Nephron (organoid): Measurements from ENCODE around the gene RXRA.

Experiments used
- H3K27ac Mint-ChIP-seq, 3 experiments: 2 replicates each; pipeline ENCODE4 v1.8.0; 2020; ENCODE audit warnings: mixed read lengths in 3 of 3, mild to moderate bottlenecking in 2 of 3, moderate library complexity in 1 of 3
- H3K27me3 Mint-ChIP-seq: 2 replicates; pipeline ENCODE4 v1.8.0; 2021; ENCODE audit warnings: low read depth, mild to moderate bottlenecking, moderate library complexity, mixed read lengths
- H3K36me3 Mint-ChIP-seq: 2 replicates; pipeline ENCODE4 v1.8.0; 2020; ENCODE audit warnings: low read depth, mixed read lengths
- H3K4me1 Mint-ChIP-seq: 2 replicates; pipeline ENCODE4 v1.8.0; 2020; ENCODE audit warnings: mixed read lengths
- H3K4me3 Mint-ChIP-seq, 3 experiments: 2 replicates each; pipeline ENCODE4 v1.8.0; 2020; ENCODE audit warnings: mild to moderate bottlenecking in 3 of 3, mixed read lengths in 3 of 3, moderate library complexity in 2 of 3
- H3K9me3 Mint-ChIP-seq: 2 replicates; pipeline ENCODE4 v1.8.0; 2020; ENCODE audit warnings: mixed read lengths
- CTCF ChIP-seq, 3 experiments: fragments of 200-600 bp; sonication (generic); IDR thresholded peaks; one replicate each; pipeline ENCODE4 v1.5.0; 2021; ENCODE audit warnings: antibody characterized with exemption in 3 of 3; ENCODE audit not compliant: unreplicated experiment in 3 of 3

RXRA gene

DNA sequence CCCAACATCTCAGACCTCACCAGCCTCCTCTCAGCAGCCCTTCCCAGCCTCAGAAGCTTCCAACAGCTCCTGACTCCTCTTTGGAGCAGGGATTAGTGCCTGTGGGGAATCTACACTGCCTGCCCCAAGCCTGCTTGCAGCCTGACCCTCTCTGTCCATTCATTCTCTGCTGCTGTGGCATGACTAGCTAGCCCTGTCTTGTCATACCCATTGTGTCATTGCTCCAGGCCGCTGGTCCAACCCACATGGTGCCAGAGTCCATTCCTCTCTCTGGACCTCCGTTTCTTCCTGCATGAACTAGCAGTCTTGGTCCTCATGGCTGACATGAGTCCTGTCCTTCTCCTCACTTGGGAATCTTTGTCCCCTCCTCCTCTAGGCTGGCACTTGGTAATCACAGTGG, 12.8 kb upstream of the RXRA start:
- Mint-ChIP-seq H3K9me3 (peaks cover 18% of the 10 kb centered on the region), H3K36me3 (peaks cover 10% of the 10 kb centered on the region), H3K4me1 (peaks cover 25% of the 10 kb centered on the region), H3K27me3 (peaks cover 6% of the 10 kb centered on the region), H3K27ac (no peak overlapping the region), H3K4me3 (no peak overlapping the region)
- TF ChIP-seq CTCF (IDR thresholded peaks at IDR 0.05; ENCODE audit: unreplicated experiment in 3 of 3): no peak

DNA sequence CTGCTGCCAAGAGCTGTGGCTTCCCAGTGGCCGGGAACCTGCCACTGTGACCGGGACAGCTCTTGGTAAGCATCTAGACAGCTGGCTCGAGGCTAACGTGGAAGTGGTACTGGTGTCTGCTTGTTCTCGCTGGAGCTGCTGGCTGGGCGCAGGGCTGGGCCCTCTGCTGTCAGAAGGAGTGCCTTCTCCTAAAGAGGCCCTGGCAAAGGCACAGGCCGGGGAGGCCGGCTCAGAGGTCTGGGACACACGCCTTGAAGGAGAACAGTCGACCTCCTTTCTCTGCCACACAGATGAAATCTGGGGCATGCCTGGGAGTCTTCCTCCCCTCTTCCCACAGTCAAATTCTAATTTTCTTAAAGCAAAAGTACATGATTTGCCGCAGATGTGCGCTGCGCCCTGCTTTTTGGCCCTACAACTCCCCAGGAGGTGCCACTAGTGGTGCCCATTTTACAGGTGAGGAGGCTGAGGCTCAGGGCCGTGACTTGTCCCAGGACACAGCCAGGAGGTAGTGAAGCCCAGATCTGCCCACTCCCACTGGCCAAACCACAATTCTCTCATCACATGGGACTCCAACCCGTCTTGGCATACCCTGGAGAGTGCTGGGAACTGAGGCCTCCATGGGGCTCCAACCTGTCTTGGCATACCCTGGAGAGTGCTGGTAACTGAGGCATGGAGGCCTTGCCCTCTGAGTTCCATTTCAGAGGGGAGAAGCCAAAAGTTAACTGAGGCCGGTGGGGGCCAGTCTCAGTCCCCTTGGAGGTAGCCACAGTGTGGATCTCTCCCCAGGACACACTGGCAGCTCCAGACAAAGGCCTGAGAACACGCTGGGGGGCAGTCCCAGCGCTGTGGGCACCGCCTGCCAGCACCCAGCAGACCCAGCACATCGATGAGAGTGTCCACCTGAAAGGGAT, 12.0 kb upstream of the RXRA start:
- Mint-ChIP-seq H3K27ac (no peak overlapping the region), H3K9me3 (peaks cover 18% of the 10 kb centered on the region), H3K4me3 (no peak overlapping the region), H3K36me3 (peaks cover 10% of the 10 kb centered on the region), H3K27me3 (peaks cover 9% of the 10 kb centered on the region), H3K4me1 (peaks cover 30% of the 10 kb centered on the region)
- TF ChIP-seq CTCF (IDR thresholded peaks at IDR 0.05; ENCODE audit: unreplicated experiment in 3 of 3): no peak

- Mint-ChIP-seq H3K36me3 (peaks cover 10% of the 10 kb centered on the region), H3K27me3 (peaks cover 9% of the 10 kb centered on the region), H3K9me3 (peaks cover 16% of the 10 kb centered on the region), H3K4me1 (peaks cover 33% of the 10 kb centered on the region), H3K27ac (no peak overlapping the region), H3K4me3 (no peak overlapping the region)
- no peak for TF ChIP-seq CTCF (IDR thresholded peaks at IDR 0.05; ENCODE audit: unreplicated experiment in 3 of 3)
These were observed 11.1 kb upstream of the RXRA start for GRCh38 chr9:134314950-134315715.

DNA sequence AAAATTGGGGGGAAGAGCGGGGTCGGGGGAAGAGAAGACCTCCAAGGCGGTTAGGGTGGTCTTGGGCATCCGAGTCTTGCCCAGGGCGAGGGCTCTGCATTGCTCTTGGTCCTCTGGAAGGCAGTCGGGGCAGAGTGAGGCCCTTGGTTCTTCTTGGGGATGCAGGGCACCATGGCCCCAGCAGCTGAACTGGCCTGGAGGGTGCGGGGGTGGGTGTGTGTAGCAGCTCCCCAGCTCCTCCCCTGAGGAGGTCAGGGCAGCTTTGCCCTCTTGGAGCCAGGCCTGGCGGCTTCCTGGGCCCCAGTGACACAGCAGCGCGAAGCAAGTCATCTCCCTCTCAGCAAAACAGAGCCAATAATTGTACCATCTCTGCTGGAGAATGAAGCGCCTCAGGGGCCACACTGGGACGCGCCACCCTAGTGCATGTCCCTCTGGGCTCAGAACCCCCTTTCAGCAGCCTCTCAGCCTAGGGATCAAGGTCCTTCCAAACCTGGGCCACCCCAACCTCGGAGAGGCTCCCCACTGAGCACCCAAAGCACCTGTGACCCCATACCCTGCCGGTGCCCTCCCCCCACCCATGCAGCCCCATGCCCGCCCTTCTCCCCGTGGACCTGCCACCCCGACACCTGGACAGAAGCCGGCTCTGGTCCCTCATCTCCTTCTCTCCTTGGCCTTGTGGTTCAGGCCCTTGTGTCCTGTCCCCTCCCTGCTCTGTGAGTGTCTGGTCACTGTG, 10.4 kb upstream of the RXRA start:
- H3K27ac Mint-ChIP-seq: no peak overlapping the region

More for the DNA sequence above, 10.4 kb upstream of the RXRA start:
- peaks cover 10% of the 10 kb centered on the region for H3K36me3 Mint-ChIP-seq
- H3K4me1 Mint-ChIP-seq: peaks cover 41% of the 10 kb centered on the region
- peaks cover 9% of the 10 kb centered on the region for H3K27me3 Mint-ChIP-seq
- TF ChIP-seq CTCF (IDR thresholded peaks at IDR 0.05; ENCODE audit: unreplicated experiment in 3 of 3): no peak
- no peak overlapping the region for H3K4me3 Mint-ChIP-seq
- peaks cover 14% of the 10 kb centered on the region for H3K9me3 Mint-ChIP-seq
